Lower leg skin (tissue), 4 donors: Measurements from ENCODE around the gene AFF2. TPM values are rescaled to one million over a fixed set of nuclear protein-coding genes. Genes with fewer than 3 reads are reported as not detected.

Source experiments
- DNase-seq, 2 donors: peaks; one replicate each; pipeline ENCODE4 v3.0.0-alpha.2; 2019; ENCODE audit warnings: low spot score in 2 of 2
- H3K4me3 ChIP-seq: fragments of 200-600 bp; sonication (generic); 2 replicates; pipeline ENCODE4 v1.5.1; 2017; ENCODE audit warnings: mild to moderate bottlenecking, low read depth; ENCODE audit not compliant: poor library complexity, severe bottlenecking
- CTCF ChIP-seq, 3 donors: fragments of 450-650 bp; IDR thresholded peaks; one replicate each; pipeline ENCODE4 v1.5.1; 2016; ENCODE audit warnings: antibody characterized with exemption in 3 of 3, mild to moderate bottlenecking in 3 of 3, moderate library complexity in 2 of 3
- POLR2A ChIP-seq, 2 donors: fragments of 450-650 bp; IDR thresholded peaks; one replicate each; pipeline ENCODE4 v1.6.1; 2016 to 2017; ENCODE audit warnings: antibody characterized with exemption in 2 of 2, mild to moderate bottlenecking in 1 of 2, moderate library complexity in 1 of 2
- WGBS, 2 donors: methylation state at CpG; one replicate each; pipeline ENCODE4 v1.1.5; 2018; 5-methylcytosine and 5-hydroxymethylcytosine counted together
- intact Hi-C: fragments of 100-400 bp; cut with DNase I; formaldehyde crosslinking; loops from one replicate; pipeline ENCODE4 v1.15.0; 2023; ENCODE audit warnings: low total_unique reads
- total RNA-seq, 4 donors: library from RNA; depleted of rRNA; stranded (reverse); fragments of >200 nt; gene quantifications; one replicate each; pipeline ENCODE4 v1.1.0, GENCODE V29; 2016

Gene AFF2
- total RNA-seq, 4 donors from 2014 or later = 1.1 to 6.4 (median 2.5) TPM

DNA sequence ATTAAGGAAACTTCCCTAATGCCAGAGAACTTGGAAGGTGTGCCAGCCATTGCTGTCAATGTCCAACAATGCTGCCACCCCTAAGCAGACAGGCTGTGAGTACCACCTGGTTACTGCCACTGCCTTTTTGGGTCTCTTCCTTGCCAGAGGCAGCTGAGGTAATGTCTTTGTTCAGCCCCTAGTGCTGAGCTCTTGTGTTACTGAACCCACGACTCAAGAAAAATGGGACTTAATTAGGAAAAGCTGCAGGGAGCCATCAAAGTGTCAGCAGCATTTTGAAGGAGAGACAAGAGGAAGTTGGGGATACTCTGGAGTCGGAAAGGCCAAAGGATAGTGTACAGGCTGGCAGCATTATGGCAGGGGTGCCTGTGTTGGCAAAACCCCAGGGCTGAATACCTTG is 283.7 kb downstream of the AFF2 start:
- WGBS, 2 donors = 54 to 55% methylated on average over 2 of the region's 2 CpGs
- DNase-seq = no peak
- H3K4me3 ChIP-seq = no peak overlapping the region
- TF ChIP-seq CTCF (IDR thresholded peaks at IDR 0.05) (no peak), POLR2A (IDR thresholded peaks at IDR 0.05) (no peak)
- intact Hi-C loops = no loop called here

DNA sequence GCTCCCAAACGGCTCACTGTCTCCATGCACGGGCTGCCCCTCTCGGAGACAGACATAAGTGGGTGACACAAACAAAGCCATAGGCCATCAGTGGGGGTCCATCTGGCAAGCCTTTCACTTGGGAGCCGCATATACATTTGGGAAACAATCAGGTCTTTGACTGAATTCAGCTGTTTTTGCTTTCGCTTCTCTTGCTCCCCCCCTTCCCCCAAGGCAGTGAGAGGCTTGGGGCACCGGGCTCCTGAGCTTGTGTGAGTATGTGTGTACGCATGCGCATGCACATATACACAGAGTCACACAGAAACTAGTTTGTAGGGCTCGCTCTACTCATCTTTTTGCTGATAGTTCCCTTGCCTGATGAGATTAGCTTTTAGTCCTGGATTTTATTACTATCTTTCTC is 284.4 kb downstream of the AFF2 start:
- WGBS, 2 donors = 73 to 74% methylated on average over 9 of the region's 9 CpGs
- intact Hi-C loops = no loop called here
- TF ChIP-seq POLR2A (IDR thresholded peaks at IDR 0.05) (no peak), CTCF (IDR thresholded peaks at IDR 0.05) (no peak)
- DNase-seq = no peak
- no peak overlapping the region for H3K4me3 ChIP-seq

DNA sequence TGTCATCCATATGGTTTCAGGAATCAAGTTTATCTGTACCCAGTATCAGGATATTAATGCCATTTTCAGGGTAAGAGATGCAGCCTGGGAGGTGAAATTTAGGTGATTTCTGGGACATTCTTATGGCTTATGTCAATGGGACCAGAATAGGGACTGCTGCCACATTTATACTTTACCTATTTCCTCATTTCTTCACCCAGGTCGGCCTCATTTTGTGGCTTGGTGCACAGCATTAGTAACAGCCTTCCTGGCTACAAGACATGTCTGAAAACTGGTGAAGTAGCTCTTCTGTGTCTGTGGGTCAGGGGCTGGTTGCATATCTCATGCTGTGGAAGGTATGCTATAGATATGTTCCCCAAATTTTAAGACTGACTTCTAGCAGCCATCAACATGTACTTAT is 284.8 kb downstream of the AFF2 start:
- no peak overlapping the region for H3K4me3 ChIP-seq
- TF ChIP-seq CTCF (IDR thresholded peaks at IDR 0.05) (no peak), POLR2A (IDR thresholded peaks at IDR 0.05) (no peak)
- DNase-seq = no peak
- intact Hi-C loops = no loop called here
- 69 to 80% methylated on average over 1 of the region's 1 CpG for WGBS, 2 donors

DNA sequence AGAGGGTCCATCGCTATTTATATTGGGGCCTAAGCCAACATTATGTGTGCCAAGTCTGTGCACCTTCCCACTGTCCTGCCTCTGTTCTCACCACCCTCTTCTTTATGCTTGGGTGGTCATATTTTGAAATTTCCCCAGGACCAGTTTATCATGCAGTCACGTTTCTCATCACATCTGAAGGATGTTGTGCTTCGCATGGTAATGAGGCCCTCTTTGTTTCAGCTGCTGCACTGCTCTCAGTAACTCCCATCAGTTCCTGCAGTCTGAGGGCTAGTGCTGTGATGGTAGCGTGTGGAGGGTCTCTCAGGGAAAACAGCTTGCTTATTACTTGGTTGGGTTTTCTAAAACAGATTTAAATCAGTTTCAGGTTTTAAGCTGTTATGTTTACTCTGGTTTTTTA is 288.0 kb downstream of the AFF2 start:
- no peak for DNase-seq
- WGBS, 2 donors = 68 to 72% methylated on average over 4 of the region's 4 CpGs
- intact Hi-C loops = no loop called here
- TF ChIP-seq POLR2A (IDR thresholded peaks at IDR 0.05) (no peak), CTCF (IDR thresholded peaks at IDR 0.05) (no peak)
- no peak overlapping the region for H3K4me3 ChIP-seq

DNA sequence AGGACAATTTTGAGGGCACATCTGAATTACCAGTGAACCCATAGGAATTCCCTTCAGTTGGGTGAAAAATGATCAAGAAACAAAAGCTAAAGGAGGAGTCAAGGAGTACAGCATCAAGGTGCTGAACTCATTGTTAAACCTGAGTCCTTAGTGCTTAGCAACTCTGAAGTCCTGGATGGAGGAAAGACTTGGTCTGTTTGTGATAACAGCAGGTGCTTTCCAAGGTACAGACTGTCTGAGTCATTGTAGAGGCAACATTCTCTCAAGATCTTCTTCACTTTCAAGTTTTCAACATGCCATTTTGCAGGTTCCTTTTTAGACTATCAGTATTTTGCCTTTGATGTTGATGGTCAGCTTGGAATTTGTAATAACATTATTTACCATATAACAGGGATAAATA is 293.9 kb downstream of the AFF2 start:
- intact Hi-C loops = no loop called here
- TF ChIP-seq POLR2A (IDR thresholded peaks at IDR 0.05) (no peak), CTCF (IDR thresholded peaks at IDR 0.05) (no peak)
- no peak overlapping the region for H3K4me3 ChIP-seq
- no peak for DNase-seq

- intact Hi-C loops = no loop called here
- 57 to 63% methylated on average over 8 of the region's 8 CpGs for WGBS, 2 donors
- no peak for TF ChIP-seq POLR2A (IDR thresholded peaks at IDR 0.05)
- TF ChIP-seq CTCF (IDR thresholded peaks at IDR 0.05) = no peak
Measured at GRCh38 chrX:148804579-148805355, 304.4 kb downstream of the AFF2 start.

More at GRCh38 chrX:148804579-148805355, 304.4 kb downstream of the AFF2 start:
- H3K4me3 ChIP-seq = no peak overlapping the region
- DNase-seq = no peak
